Suppressor macrophage (primary cell): ENCODE measurements around the gene ACSL5.
"Not testable (repeated sequence)": the region's sequence is repeated elsewhere in the genome, so short reads cannot be mapped to it uniquely, and the experiment has no call there.

Experiments
- DNase-seq, 4 experiments: peaks; one replicate each; pipeline ENCODE4 v3.0.0-alpha.2; 2020 to 2022

Gene ACSL5

DNA sequence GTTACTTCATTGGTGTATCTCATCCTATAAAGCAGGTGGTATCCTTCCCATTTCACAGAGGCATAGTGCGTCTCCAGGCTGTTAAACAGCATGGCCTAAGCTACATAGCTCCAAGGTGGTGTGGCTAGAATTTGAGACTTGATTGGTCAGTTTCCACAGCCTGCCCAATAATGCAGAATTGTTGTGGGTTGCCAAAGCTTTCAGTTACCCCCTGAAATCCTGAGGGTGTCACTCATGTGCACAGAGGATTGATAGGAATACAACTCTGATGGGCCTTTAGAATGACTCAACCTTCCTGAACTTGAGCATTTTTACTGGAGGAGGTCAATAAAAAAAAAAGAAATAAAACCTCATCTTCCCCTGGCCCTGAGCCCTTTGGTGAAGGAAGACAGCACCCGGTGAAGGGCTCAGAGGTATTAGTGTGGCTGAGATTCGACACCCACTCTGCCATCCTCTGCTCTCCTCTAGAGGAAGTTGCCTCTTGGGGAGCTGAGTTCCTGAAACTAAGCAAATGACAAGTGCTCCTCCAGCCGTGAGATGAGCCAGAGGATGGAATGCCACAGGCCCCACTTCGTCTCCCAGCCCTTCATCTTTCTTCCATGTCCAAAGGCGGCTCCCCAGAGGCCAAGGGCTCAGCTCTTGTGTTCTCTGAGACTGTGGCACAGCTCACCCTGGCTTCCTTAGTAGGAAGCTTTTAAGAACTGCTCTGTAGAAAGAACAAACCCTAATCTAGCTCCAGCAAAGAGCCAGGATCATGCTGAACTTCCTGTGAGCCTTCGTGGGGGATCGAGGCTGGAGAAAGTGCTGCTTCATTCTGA is 1.0 kb downstream of the ACSL5 start:
- peak; percentile 55 to 78 (median 76) for DNase-seq

DNA sequence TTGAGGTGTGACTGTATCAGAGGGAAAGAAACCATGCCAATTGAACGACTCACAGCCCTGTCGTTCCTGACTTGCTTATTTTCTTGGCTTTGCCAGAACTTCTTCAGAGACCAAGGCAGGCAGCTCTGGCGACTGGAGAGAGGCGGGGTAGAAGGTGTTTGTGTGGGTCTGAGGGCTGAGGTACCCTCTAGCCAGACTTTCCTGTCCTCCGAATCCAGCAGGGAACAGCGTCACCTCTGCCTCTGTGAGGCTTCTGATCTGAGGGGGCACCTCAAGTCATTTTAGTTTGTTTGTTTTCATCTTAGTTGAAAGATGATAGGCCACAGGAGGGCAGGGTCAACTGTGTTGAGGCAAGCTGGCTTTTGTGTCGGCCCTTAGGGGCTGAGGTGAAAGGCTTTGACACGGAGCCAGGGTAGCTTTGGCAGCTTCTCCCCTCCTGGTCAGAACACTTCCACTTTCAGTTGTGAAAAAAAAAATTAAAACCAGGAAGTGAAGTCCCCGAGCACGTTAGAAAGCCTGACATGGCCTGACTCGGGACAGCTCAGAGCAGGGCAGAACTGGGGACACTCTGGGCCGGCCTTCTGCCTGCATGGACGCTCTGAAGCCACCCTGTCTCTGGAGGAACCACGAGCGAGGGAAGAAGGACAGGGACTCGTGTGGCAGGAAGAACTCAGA is 1.9 kb downstream of the ACSL5 start:
- DNase-seq: peak; percentile 75 to 90 (median 85)

DNA sequence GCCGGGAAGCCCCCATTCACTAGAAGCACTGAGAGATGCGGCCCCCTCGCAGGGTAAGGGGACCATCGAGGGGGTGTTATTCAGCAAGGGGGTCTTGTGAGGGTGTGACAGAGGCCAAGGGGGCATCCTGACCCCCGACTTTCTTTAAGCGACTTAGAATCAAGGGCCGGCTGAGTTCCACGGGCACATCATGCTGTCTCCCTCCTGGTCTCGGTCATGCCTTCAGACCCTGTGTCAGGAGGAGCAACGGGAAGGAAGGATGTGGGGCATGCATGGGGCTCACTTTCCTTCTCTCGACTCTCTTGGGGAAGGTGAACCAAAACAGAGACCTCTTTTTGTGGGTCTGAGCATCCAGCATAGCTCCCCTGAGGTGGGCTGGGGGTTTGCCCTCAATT is 2.5 kb downstream of the ACSL5 start:
- DNase-seq: peak; percentile 20 to 48 (median 32)

DNA sequence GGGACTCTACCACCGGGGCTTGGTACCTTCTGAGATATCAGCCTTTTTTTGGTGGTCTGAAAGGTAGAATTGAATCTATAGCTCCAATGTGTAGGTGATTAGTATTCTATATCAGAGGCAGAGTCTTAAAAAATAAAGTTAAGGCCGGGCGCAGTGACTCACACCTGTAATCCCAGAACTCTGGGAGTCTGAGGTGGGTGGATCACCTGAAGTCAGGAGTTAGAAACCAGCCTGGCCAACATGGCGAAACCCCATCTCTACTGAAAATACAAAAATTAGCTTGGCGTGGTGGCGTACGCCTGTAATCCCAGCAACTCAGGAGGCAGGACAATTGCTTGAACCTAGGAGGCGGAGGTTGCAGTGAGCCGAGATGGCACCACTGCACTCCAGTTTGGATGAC is 3.2 kb downstream of the ACSL5 start:
- DNase-seq: not testable (repeated sequence)

DNA sequence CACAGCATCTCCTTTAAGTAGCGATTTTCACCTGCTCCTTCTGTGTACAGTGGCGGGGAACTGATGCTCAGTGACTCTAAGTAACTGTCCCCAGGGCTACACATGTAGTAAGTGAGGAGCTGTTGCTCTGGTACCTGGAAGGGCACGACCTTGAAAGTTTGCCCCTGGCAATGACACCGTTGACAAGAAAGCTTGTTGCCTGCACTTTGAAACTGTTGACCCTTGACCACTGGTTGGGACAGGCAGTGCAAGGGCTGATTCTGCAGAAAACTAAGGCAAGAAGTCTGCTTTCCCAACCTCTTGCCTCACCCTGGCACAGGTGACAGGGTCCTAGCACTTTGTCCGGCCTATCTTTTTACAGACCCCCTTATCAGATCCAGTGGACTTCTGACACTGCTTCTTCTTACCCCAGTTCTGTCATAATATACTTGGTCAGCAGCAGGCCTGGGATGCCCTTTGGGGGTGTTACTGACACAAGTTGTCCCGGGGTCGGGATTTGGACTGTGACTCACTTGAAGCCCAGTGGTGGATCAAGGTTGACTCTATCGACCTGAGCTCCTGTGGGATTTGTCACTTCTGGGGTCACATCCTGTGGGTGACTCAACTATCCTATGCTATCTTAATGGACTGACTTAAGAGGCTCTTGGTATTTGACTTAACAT is 5.8 kb downstream of the ACSL5 start:
- DNase-seq: no peak

DNA sequence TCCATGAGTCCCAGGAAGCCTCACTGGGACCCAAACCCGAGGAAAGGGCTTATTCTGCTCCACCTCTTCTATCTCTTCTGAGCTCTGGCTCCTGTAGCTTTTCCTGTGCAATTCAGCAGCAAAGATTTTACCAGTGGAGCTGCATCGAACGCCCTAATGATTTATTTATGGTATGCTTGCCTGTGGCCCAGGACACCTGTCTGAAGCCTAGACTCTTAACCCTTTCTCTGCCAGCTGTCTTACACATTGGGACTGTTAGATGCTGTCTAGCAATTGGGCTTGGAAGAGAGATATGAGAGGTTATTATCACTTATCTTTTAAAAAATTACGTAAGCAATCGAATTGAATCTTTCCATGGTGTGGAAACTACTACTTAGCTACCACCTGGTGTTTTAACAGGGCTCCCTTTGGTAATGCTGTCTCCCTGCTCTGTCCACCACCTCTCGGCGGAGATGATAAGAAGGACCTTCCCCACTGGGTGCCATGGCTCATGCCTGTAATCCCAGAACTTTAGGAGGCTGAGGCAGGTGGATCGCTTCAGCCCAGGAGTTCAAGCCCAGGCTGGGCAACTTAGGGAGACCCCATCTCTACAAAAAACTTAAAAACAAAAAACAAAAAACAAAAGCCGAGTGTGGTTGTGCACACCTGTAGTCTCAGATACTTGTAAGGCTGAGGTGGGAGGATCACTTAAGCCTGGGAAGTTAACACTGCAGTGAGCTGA is 8.8 kb downstream of the ACSL5 start:
- DNase-seq: no peak

DNA sequence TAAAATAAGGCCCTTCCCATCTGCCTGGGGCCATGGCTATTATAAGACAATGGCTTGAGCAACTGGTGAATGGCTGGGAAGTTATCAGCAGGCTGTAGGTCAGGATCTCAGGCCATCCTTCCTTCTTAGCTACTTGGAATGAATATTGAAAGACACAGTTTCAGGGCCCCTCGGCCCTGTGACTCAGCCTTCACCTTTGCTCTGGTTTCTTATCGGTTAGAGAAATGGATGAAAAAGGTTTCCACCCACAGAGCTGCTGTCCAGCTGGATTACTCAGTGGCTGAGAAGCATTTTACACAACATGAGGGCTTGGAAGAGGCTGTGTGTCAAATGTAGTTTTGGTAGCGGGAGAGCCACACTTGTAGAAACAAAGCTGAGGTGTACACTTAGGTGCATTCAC is 9.4 kb downstream of the ACSL5 start:
- DNase-seq: peak in 2 of 4 experiments; percentile 18 to 29

DNA sequence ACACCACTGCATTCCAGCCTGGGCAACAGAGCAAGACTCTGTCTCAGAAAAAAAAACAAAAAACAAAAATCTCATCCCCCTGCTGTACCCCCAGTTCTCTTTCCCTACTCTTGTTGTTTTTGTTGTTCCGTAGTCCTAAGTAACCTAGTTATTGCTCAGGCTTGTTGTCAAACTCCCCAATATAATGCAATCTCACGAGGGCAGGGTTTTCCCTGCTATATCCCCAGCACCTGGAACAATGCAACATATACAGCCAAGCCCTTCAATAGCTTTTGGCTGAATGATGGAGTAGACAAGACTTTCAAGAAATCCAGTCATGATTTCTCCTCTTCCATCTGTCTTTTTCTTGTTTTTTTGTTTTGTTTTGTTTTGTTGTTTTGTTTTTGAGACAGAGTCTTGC is 10.2 kb downstream of the ACSL5 start:
- no peak for DNase-seq

DNA sequence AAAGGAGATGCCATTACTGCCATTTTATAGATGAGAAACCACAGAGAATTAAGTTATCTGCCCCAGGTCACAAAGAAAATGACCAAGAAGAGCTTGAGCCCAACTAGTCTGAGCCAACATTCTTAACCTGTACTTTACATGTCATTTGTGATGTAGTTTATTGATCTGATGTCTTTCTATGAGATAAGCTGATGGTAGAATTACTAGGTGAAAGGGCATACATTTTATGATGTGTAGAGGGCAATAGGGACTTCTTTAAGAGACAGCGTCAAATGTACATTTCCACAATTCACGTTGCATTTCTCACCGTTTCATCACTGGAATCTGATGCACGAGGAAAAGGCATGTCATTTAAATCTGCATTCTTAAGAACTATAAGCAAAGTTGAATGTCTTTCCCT is 11.3 kb downstream of the ACSL5 start:
- DNase-seq: no peak

DNA sequence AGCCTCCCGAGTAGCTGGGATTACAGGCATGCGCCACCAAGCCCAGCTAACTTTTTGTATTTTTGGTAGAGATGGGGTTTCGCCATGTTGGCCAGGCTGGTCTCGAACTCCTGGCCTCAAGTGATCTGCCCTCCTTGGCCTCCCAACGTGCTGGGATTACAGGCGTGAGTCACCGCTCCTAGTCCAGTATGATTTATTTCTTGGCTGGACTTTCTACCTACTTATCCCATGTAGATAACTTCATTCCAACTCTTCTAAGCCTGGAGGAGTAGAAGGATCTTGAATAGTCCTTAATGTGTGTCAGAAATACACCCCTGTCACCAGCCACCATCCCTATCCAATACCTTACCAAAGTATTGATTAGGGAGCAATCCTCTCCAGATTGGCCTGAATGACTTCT is 14.1 kb downstream of the ACSL5 start:
- not testable (repeated sequence) for DNase-seq

DNA sequence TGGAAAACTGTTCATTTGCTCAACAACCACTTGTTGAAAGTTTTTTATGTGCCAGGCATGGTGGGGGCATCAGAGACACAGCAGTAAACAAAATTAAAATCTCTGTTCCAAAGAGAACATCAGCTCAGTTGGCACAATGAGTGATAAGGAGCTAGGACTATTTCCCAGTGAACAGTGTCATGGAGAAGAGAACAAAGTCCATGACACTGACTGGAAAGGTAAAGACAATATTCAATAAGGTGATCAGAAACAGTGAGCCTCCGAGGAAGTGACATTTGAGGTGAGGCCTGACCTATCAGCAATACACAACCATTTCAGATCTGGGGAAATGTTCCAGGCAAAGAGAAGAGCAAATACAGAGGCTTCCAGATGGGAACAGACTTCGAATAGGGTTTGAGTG is 14.6 kb downstream of the ACSL5 start:
- no peak for DNase-seq

DNA sequence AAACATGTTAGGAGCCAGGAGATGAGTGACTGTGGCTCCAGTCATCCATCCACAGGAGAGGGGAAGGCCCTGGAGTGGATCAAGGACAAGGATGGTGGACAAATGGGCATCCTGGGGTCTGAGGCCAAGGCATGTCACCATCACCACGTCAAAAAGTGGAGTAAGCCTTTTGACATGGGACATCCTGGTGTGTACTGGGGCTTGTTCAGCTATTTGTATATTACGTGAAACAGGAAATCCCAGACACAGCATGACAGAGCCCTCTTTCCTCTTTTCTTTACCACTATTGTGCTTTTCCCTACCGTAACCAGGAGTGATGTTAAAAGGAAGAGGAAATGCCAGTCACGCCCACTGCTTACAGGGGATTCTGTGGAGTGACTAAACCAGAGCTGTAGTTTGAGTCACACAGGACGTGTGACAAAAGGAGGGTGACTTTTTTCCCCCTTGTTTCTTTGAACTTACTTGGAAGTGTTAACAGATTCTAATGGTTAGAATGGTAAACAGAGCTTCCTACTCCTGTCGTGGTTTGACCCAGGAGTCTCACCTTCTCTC is 15.4 kb downstream of the ACSL5 start:
- DNase-seq: peak; percentile 90 to 98 (median 92)

DNA sequence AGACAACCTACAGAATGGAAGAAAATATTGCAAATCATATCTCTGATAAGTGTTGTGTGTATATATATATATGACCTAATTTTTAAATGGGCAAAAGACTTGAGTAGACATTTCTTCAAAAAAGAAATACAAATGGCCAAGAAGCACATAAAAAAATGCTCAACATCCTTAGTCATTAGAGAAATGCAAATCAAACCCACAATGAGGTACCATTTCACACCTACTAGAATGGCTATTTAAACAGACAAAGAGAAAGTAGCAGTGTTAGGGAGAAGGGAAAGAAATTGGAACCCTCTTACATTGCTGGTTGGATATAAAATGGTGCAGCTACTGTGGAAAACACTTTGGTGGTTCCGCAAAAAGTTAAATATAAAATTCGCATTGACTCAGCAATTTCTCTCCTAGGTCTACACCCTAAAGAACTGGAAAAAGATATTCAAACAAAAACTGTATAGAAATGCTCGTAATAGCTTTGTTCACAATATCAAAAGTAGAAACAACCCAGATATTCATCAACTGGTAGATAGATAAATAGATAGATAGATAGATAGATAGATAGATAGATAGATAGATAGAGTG is 16.3 kb downstream of the ACSL5 start:
- DNase-seq: no peak

DNA sequence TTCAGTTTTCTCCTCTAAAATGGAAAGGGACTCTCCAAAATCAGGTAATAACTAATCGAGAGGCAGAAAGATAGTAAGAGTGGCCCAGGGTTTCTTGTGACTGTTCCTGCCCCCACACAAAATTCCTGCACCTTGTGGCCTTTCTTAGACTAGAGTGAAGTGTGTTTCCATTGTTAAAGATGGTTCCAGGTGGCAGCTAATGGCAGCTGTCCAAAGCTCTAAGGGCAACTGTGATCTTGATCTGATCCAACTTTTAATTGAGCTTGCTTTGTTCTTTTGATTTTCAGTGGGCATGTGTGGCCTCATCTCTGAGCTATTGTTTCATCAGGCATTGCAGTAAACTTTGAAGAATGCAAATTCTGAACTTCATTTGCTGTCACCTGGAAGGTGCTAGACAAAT is 19.4 kb downstream of the ACSL5 start:
- DNase-seq: no peak

DNA sequence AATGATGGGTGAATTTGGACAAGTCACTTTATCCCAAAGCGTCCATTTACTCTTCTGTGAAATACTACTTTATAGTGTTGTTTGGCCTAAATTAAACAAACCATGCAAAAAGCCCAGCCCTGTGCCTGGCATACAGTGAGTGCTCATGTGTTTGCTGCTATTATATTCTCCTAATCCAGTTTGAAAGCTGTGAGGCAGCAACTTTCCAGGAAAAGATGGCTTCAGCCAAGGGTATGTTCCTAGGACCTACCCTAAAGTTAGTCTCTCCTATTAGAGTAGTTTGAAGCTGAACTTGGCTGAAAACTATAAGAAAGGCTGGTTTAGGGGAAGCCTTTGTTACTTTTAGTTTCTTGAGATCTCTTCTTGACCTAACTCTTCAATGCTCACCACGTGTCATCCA is 19.9 kb downstream of the ACSL5 start:
- no peak for DNase-seq

DNA sequence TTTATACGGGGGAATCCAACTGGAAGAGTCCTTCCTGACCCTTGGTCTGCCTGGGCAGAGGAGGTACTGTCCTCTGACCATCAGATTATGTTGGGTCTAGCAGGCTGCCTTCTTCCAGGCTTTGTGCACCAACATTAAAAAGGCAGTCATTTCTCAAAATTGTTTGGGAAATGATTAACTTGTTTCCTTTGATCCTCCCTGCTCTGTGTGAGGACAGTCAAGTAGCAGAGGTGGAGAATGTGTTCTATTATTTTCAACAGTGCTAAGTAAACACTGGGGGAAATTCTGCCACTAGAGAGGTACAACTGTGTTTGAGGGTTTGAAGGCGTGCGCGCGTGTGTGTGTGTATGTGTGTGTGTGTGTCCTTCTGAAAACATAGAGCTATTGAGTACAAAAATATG is 20.6 kb downstream of the ACSL5 start:
- no peak for DNase-seq

DNA sequence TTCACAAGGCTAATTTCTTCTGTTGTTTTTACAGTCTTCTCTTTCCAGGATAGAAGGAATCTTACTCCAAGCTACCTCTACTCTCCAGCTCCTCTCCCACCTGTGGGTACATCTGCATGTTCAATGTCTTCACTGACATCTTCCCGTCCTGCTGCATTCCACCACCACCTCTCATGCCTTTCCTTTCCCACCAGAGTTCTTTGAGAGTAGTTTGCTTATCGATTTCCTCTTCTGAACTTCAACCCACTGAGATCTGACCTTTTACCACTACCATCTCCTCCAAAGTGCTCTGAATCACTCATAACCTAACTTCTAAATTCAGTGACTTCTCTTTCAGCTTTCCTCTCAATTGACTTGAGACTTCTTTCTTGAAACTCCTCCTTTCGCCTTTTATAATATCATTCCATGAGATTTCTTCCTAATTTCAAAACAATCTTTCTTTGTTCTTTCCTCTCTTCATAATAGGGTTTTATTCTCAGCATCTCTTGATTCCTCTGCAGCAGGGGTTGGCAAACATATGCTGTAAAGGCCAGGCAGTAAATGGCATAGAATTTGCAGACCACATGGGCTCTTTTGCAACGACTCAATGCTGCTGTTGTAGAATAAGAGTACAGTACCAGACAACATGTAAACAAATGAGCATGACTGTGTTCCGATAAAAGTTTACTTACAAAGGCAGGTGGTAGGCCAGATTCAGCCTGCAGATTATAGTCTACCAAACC is 22.1 kb downstream of the ACSL5 start:
- DNase-seq: no peak

DNA sequence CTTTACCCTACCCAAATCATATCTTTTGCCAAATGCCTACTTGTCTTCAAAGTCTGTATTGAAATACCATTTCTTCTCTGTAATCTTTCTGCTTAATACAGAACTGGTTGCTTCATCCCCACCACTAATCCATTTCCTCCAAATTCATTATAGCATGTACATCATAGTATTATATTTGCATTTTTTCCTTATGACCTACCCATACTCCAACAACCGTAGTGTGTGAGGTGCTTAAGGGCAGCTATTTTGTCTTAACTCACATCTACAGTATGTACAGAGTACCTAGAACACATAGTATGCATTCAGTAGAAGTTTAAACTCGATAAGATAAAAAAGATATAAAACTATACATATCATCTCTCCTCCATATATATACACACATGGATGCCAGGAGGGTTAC is 23.7 kb downstream of the ACSL5 start:
- no peak for DNase-seq

DNA sequence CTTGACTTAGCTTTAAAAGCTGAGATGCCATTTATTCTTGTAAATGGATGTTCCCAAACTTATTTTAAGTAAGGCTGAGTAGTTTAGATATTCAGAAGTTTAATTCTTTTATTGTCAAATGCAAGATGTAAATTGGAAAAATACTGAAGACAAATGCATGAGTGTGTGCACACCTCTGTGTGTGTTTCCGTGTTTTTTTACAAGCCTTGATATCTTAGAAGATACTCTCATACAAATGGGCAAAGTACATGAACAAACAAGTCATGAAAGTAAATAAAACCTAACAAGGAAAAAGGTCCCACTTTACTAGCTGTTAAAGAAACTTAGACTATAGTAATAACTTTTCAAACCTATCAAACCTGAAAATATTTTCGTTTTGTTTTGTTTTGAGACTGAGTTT is 29.0 kb downstream of the ACSL5 start:
- no peak for DNase-seq

DNA sequence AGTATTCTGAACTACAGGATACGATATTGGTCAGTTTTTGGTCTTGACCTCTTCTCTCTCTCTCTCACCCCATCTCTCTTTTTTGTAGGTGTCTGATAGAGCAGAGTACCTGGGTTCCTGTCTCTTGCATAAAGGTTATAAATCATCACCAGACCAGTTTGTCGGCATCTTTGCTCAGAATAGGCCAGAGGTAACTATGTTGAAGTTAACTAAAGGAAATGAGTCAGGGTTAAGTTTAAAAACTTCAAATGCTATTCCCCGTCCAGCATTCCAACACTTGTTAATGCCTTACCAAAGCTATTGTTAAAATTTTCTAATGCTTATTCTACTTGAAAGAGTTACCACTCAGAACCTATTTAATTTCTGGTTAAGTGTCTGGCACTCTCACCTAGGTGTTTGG is 30.7 kb downstream of the ACSL5 start:
- no peak for DNase-seq

DNA sequence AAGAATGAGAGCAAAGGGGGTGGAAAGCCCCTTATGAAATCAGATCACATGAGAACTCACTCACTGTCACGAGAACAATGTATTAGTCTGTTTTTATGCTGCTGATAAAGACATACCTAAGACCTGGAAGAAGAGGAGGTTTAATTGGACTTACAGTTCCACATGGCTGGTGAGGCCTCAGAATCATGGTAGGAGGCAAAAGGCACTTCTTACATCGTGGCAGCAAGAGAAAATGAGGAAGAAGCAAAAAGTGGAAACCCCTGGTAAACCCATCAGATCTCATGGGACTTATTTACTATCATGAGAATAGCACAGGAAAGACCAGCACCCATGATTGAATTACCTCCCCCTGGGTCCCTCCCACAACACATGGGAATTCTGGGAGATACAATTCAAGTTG is 32.9 kb downstream of the ACSL5 start:
- peak in 1 of 4 experiments; percentile 3 for DNase-seq

DNA sequence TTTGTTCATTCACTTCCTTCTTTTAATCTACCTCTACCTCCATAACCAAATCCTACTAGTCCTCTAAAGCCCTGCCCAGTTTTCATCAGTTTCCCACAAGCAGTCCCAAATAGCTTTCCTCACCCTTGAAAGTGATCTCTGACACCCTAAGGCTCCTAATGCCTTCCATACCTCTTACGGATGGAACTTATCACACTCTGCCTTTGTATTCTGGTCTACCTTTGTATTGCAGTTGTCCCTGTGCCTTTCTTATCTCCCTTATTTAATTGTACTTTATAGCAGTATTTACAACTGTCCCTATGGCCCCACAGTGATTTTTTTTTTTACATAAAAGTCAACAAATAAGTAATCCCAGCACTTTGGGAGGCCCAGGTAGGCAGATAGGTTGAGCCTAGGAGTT is 33.8 kb downstream of the ACSL5 start:
- DNase-seq: no peak
